ENCODE measurements around the gene CBX6. TPM values are rescaled to one million over a fixed set of nuclear protein-coding genes. Genes with fewer than 3 reads are reported as not detected.

The CBX6 gene
- total and polyA plus RNA-seq, 5 donors = 27.0 to 65.9 (median 56.3) TPM

GRCh38 chr22:38837414-38837928 lies 34.5 kb downstream of the CBX6 start:
- DNase-seq (no peak), ATAC-seq (no peak)
- Histone ChIP-seq H3K9me3 (ENCODE audit: control insufficient read depth, low read length) (no peaks in the 10 kb centered on the region), H3K4me3 (ENCODE audit: low read length) (no peak overlapping the region), H3K27ac (ENCODE audit: low read length) (no peak overlapping the region), H3K27me3 (ENCODE audit: control insufficient read depth, insufficient read depth) (no peaks in the 10 kb centered on the region), H3K4me1 (ENCODE audit: control insufficient read depth, insufficient read depth, low read length) (no peaks in the 10 kb centered on the region)
- 86% methylated on average over 6 of the region's 6 CpGs for WGBS
- intact Hi-C loops (cut with DNase I) = no loop called here

DNA sequence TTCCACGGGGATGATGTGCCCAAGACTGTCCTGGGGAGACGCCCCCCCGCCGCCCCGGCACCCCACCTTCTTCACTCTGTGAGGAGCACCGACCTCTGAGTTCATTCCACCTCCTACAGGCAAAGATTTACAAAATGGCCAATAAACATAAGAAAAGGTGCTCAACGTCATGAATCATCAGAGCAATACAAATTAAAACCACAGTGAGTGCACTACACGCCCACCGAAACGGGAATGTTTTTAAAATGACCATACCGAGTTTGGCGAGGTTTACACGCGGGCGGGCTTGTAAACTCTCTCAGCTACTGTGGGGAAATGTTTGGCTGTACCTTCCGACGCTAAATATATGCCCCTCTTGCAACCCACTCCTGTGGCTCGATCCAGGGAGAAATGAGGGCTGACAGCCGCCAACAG lies 36.1 kb downstream of the CBX6 start:
- Histone ChIP-seq H3K4me1 (ENCODE audit: control insufficient read depth, insufficient read depth, low read length) (no peaks in the 10 kb centered on the region), H3K27me3 (ENCODE audit: control insufficient read depth, insufficient read depth) (no peaks in the 10 kb centered on the region), H3K27ac (ENCODE audit: low read length) (no peak overlapping the region), H3K4me3 (ENCODE audit: low read length) (no peak overlapping the region), H3K9me3 (ENCODE audit: control insufficient read depth, low read length) (no peaks in the 10 kb centered on the region)
- DNase-seq = no peak
- no peak for ATAC-seq
- WGBS = 69% methylated on average over 19 of the region's 19 CpGs
- intact Hi-C loops (cut with DNase I) = no loop called here

DNA sequence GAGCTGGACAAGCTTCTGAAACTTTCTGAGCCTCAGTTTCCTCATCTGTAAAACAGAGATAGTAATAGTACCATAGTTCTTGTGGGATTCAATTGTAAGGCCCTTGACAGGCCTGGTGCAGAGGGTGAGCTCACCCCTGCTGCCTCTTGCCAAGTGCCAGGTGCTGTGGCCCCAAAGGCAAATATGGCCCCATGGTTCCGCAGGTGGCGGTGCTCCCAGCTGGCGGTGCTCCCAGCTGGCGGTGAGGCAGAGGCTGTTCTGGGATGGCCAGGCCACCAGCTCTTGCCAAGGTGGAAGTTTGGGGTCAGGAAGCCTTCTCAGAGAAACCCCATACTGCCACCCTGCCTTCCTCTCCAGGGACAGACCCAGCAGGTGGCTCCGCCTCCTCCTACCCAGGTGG lies 37.0 kb downstream of the CBX6 start:
- no peaks in the 10 kb centered on the region for H3K27me3 ChIP-seq (ENCODE audit: control insufficient read depth, insufficient read depth)
- H3K9me3 ChIP-seq (ENCODE audit: control insufficient read depth, low read length) = no peaks in the 10 kb centered on the region
- 96% methylated on average over 5 of the region's 5 CpGs for WGBS
- no peaks in the 10 kb centered on the region for H3K4me1 ChIP-seq (ENCODE audit: control insufficient read depth, insufficient read depth, low read length)
- no peak for ATAC-seq
- no peak overlapping the region for H3K4me3 ChIP-seq (ENCODE audit: low read length)
- no peak for DNase-seq
- intact Hi-C loops (cut with DNase I) = no loop called here
- no peak overlapping the region for H3K27ac ChIP-seq (ENCODE audit: low read length)

GRCh38 chr22:38834215-38834953 lies 37.6 kb downstream of the CBX6 start:
- no peaks in the 10 kb centered on the region for H3K4me1 ChIP-seq (ENCODE audit: control insufficient read depth, insufficient read depth, low read length)
- H3K27me3 ChIP-seq (ENCODE audit: control insufficient read depth, insufficient read depth) = no peaks in the 10 kb centered on the region
- H3K4me3 ChIP-seq (ENCODE audit: low read length) = no peak overlapping the region
- intact Hi-C loops (cut with DNase I) = no loop called here
- WGBS = 81% methylated on average over 13 of the region's 13 CpGs
- no peak overlapping the region for H3K27ac ChIP-seq (ENCODE audit: low read length)
- ATAC-seq = no peak
- no peak for DNase-seq
- H3K9me3 ChIP-seq (ENCODE audit: control insufficient read depth, low read length) = no peaks in the 10 kb centered on the region

- H3K9me3 ChIP-seq (ENCODE audit: control insufficient read depth, low read length) = no peaks in the 10 kb centered on the region
- DNase-seq = no peak
- H3K4me1 ChIP-seq (ENCODE audit: control insufficient read depth, insufficient read depth, low read length) = no peaks in the 10 kb centered on the region
- 79% methylated on average over 3 of the region's 3 CpGs for WGBS
- H3K27ac ChIP-seq (ENCODE audit: low read length) = no peak overlapping the region
- intact Hi-C loops (cut with DNase I) = no loop called here
- H3K27me3 ChIP-seq (ENCODE audit: control insufficient read depth, insufficient read depth) = no peaks in the 10 kb centered on the region
- ATAC-seq = no peak
- no peak overlapping the region for H3K4me3 ChIP-seq (ENCODE audit: low read length)
Measured at GRCh38 chr22:38833061-38833460, 39.0 kb downstream of the CBX6 start.

DNA sequence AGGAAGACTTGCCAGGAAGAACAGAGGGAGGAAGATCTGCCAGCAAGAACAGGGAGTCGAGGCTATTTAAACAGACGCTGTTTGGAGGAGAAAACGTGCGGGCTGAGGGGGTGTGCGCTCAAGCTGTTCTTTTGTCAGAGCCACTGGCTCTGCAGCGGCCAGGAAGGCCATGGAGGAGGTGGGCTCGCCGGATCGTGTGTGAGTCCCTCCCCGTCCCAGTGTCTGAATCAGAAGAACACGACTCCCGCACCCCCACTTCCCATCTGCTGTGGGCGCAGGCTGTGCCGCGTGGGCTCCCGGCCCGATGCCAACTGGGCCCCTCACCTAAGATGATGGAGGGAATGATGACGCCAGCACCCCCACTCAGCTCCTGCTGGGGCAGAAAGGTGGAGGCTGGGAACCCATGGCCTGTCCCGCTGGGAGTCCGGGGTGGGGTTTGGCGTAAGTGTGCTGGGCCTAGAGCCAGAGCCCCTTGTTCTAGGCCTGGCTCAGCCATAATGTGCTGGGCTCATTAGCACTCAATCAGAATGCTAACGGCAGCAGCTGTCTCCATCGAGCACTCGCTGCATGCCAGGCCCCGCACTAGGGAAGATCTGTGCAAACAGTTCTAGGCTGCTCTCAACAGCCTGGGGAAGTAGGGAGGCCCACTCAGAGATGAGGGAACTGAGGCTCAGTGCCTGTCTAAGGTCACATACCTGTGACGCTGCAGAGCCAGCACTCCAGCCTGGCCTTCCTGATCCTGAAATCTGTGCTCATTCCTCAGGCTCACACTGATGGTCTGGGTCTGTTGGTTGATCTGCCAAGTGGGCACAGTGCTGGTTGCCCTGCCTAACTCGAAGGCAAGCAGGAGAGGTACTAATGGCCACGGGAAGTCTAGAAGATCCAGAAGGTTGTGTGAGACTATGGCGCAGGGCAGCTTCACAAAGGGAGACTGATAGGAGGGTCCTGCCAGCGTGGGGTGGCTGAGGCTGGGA lies 39.7 kb downstream of the CBX6 start:
- Histone ChIP-seq H3K4me3 (ENCODE audit: low read length) (no peak overlapping the region), H3K27ac (ENCODE audit: low read length) (no peak overlapping the region), H3K9me3 (ENCODE audit: control insufficient read depth, low read length) (no peaks in the 10 kb centered on the region), H3K27me3 (ENCODE audit: control insufficient read depth, insufficient read depth) (no peaks in the 10 kb centered on the region), H3K4me1 (ENCODE audit: control insufficient read depth, insufficient read depth, low read length) (no peaks in the 10 kb centered on the region)
- WGBS = 80% methylated on average over 30 of the region's 30 CpGs
- ATAC-seq (no peak), DNase-seq (no peak)
- intact Hi-C loops (cut with DNase I) = no loop called here

GRCh38 chr22:38831166-38831945 lies 40.7 kb downstream of the CBX6 start:
- ATAC-seq = no peak
- Histone ChIP-seq H3K27ac (ENCODE audit: low read length) (no peak overlapping the region), H3K27me3 (ENCODE audit: control insufficient read depth, insufficient read depth) (no peaks in the 10 kb centered on the region), H3K4me3 (ENCODE audit: low read length) (no peak overlapping the region), H3K9me3 (ENCODE audit: control insufficient read depth, low read length) (no peaks in the 10 kb centered on the region), H3K4me1 (ENCODE audit: control insufficient read depth, insufficient read depth, low read length) (no peaks in the 10 kb centered on the region)
- 90% methylated on average over 16 of the region's 16 CpGs for WGBS
- no peak for DNase-seq
- intact Hi-C loops (cut with DNase I) = no loop called here

DNA sequence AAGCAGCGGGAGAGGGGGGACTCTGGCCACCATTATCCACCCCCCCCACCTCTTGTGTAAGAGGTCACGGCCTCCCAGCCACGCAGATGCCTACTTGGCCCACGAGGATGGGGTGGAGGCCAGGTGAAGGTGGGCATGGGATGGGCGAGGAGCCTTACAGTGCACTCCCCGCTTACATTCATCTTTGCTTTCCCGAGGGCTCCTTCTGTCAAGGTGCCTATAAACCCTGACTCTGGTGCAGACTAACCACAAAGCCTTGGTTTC lies 41.2 kb downstream of the CBX6 start:
- Histone ChIP-seq H3K4me1 (ENCODE audit: control insufficient read depth, insufficient read depth, low read length) (no peaks in the 10 kb centered on the region), H3K4me3 (ENCODE audit: low read length) (no peak overlapping the region), H3K9me3 (ENCODE audit: control insufficient read depth, low read length) (no peaks in the 10 kb centered on the region), H3K27me3 (ENCODE audit: control insufficient read depth, insufficient read depth) (no peaks in the 10 kb centered on the region), H3K27ac (ENCODE audit: low read length) (no peak overlapping the region)
- 68% methylated on average over 7 of the region's 7 CpGs for WGBS
- ATAC-seq (no peak), DNase-seq (no peak)
- intact Hi-C loops (cut with DNase I) = no loop called here

- no peak for ATAC-seq
- H3K4me3 ChIP-seq (ENCODE audit: low read length) = no peak overlapping the region
Measured at GRCh38 chr22:38830026-38830844, 41.8 kb downstream of the CBX6 start.

GRCh38 chr22:38829485-38829884 lies 42.5 kb downstream of the CBX6 start:
- intact Hi-C loops (cut with DNase I) = no loop called here
- ATAC-seq (no peak), DNase-seq (no peak)
- 79% methylated on average over 4 of the region's 4 CpGs for WGBS
- Histone ChIP-seq H3K4me1 (ENCODE audit: control insufficient read depth, insufficient read depth, low read length) (no peaks in the 10 kb centered on the region), H3K27me3 (ENCODE audit: control insufficient read depth, insufficient read depth) (no peaks in the 10 kb centered on the region), H3K4me3 (ENCODE audit: low read length) (no peak overlapping the region), H3K9me3 (ENCODE audit: control insufficient read depth, low read length) (no peaks in the 10 kb centered on the region), H3K27ac (ENCODE audit: low read length) (no peak overlapping the region)

More at GRCh38 chr22:38830026-38830844, 41.8 kb downstream of the CBX6 start:
- WGBS = 86% methylated on average over 17 of the region's 17 CpGs
- Histone ChIP-seq H3K4me1 (ENCODE audit: control insufficient read depth, insufficient read depth, low read length) (no peaks in the 10 kb centered on the region), H3K27ac (ENCODE audit: low read length) (no peak overlapping the region), H3K9me3 (ENCODE audit: control insufficient read depth, low read length) (no peaks in the 10 kb centered on the region), H3K27me3 (ENCODE audit: control insufficient read depth, insufficient read depth) (no peaks in the 10 kb centered on the region)
- intact Hi-C loops (cut with DNase I) = no loop called here
- no peak for DNase-seq
